GM19025 (cell line): Measurements from ENCODE around the gene LDHAL6A.
"Not testable (repeated sequence)": the region's sequence is repeated elsewhere in the genome, so short reads cannot be mapped to it uniquely, and the experiment has no call there.

Experiments
- ATAC-seq: cut with Tn5 transposase; IDR thresholded peaks from one replicate; pipeline ENCODE4 v1.9.1; 2021; ENCODE audit warnings: mild to moderate bottlenecking, low read depth, moderate library complexity; ENCODE audit not compliant: unreplicated experiment

LDHAL6A gene

DNA sequence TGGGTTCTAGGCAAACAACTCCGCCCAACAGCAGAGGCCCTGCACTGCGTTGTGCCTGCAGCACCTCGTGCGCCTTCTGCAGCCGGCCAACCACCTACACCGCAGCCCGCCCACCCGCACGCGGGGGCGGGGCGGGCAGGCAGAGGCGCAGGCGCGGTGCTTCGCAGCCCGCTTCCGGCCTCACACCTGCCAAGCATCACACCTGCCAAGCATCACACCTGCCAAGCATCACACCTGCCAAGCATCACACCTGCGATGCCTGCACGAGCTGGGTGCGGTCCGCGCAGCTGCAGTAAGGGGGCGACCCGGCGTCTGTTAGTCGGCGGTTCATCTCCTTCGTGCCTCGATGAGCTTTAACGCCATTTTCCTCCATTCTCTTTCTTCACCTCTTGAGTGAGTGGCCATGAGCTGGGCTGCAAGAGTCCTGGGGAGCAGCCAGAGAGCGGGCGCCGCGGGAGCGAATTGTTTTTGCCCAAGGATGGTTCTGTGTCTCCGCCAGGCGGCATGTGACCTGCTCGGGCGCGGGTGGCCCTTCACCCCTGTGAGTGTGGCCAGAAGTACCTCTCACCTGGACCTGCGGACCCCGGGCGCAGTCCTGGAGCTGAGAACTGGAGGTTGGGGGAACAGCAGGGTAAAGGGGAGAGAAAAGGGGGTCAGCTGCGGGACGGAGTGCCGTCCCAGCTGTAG, at the start of gene LDHAL6A:
Gene LDHAL6A, plus strand, starts transcription at position 171 of the 687 bp plus-strand sequence. CDS start 825 bp downstream, outside the sequence.
- ATAC-seq = no peak

DNA sequence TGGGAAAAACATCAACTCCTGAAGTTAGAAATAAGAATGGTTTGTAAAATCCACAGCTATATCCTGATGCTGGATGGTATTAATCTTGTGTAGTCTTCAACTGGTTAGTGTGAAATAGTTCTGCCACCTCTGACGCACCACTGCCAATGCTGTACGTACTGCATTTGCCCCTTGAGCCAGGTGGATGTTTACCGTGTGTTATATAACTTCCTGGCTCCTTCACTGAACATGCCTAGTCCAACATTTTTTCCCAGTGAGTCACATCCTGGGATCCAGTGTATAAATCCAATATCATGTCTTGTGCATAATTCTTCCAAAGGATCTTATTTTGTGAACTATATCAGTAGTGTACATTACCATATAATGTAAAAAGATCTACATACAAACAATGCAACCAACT, 48.3 kb upstream of the LDHAL6A start:
- not testable (repeated sequence) for ATAC-seq

DNA sequence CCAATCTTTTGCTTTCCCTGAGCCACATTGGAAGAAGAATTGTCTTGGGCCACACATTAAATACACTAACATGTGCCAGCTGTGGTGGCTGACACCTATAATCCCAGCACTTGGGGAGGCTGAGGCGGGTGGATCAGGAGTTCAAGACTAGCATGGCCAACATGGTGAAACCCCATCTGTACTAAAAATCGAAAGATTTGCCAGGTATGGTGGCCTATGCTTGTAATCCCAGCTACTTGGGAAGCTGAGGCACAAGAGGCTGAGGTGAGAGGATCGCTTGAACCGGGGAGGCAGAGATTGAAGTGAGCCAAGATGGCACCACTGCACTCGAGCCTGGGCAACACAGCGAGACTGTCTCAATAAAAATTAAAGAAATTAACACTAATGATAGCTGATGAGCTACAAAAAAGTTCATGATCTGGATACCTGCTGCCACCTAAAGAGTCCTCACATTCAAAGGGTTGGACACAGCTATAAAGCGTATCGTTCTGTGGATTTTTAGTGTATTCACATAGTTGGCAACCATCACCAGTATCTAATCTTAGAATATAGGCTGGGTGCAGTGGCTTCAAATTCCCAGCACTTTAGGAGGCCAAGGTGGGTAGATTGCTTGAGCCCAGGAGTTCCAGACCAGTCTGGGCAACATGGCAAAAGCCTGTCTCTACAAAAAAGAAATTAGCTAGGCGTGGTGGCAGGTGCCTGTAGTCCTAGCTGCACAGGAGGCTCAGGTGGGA, 46.9 kb upstream of the LDHAL6A start:
- no peak for ATAC-seq

DNA sequence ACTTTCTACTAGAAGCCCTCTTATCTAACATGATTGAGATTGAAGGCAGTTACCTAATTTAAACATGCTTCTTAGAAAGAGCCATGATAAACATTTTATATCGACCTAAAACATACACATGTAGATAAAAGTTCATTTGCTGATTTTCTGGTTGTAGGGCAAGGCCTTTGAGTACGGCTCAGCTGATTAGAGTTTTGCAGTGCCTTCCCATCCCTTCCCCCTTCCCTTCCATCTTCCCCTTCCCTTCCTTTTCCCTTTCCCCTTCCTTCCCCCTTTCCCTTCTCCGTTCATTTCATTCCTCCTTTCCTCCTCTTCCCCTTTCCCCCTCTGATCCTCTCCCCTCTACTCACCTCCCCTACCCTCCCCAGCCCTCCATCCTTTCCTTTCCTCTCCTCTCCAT, 39.2 kb upstream of the LDHAL6A start:
- no peak for ATAC-seq

DNA sequence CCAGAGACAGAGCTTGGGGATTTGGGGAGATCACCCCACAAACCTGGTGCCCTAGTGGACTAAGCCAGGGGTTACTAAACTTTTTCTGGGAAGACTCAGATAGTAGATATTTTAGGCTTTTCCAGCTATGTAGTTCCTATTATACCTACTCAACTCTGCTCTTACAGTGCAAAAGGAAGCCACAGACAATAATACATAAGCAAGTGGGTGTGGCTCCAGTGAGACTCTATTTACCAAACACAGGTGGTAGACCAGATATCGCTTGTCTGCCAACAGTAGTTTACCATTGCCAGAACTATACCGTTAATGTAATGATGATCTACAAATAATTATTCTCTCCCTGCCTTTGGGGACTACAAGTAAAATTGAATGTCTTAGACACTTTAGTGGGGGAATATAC, 36.6 kb upstream of the LDHAL6A start:
- no peak for ATAC-seq

DNA sequence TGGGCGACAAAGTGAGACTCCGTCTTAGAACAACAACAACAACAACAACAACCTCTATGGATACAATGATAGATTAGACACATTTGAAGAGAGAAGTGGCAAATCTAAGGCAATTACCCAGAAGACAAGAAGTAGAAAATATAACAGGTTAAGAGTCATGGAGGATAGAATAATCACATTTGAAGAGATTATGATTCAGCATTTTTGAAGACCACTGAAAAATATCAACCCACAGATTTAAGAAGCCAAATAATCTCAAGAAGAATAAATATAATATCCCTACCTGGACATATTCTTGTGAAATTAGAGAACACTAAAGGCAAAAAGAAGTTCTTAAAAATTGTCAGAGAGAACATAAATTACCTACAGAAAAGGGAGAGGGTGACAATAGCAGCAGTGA, 35.6 kb upstream of the LDHAL6A start:
- no peak for ATAC-seq

DNA sequence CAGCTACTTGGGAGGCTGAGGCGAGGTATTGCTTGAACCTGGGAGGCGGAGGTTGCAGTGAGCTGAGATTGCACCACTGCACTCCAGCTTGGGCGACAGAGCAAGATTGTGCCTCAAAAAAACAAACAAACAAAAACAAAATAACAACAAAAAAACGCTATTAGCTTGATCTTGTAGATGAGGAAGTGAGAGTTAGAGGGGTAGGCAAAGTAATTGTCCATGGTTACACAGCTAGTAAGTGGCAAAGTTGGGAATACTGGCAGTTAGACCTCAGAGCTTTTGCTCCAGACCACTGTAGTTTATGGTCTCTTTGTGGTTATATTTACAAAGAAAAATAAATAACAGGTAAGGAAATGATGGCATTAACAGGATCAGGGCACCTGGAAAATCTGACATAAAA, 28.4 kb upstream of the LDHAL6A start:
- no peak for ATAC-seq

DNA sequence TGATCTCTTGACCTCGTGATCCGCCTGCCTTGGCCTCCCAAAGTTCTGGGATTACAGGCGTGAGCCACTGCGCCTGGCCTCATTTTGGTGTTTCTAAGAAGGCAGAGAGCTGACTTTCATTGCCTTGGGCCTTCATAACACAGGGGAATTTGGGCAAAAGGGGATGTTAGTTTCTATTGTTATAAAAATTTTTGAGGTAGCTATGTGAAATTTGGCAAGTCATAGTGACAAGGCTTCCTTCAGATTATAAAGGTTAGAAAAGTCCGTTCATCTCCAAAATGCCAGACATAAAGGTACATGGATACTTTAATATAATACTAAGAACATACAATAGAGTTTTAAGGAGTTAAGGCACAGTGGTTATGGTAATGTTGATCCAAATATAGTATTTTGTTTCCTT, 26.3 kb upstream of the LDHAL6A start:
- ATAC-seq = no peak

DNA sequence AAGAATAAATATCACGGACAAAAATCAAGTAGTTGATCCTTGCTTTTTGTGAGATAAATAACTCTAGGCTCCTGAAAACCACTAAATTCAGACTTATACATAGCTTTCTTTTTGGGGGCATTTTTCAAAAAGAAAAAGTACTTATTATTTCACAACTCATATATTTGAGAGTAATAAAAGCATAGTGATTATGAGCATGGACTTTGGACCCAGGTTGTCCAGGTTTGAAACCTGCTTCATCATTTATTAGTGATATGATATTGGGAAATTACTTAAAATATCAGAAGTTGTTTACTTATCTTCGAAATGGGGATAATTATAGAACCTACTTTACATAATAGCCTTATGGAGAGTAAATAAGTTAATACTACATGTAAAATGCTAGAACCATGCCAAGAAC, 17.0 kb upstream of the LDHAL6A start:
- no peak for ATAC-seq

DNA sequence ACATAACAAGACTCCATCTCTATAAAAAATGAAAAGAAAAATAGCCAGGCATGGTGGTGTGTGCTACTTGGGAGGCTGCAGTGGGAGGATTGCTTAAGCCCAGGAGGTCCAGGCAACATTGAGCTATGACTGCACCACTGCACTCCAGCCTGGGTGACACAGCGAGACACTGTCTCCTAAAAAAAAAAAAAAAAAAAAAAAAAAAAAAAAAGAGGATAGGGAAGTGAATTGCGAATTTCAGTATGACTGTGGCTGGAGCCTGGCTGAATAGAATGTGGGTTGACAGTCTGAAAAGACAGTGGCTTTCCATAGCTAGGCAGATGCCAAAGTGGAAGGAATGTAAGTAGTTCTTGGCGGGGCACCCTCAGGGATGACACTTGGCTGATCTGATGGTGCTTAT, 6.4 kb upstream of the LDHAL6A start:
- ATAC-seq = no peak

DNA sequence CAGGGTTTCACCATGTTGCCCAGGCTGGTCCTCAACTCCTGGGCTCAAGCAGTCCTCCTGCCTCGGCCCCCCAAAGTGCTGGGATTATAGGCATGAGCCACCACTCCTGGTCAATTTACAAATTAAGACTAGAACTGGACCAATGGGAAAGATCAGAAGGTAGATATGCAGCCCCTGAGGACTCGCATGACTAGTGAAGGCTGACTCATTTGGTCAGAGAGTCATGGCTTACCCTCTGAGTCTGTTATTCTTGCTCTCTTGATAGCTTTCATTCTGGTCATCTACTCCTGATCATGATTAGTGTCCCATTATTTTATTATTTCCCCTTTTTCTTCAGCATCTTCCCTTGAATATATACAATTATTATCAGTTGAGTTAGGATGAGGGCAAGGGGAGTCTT, 2.7 kb upstream of the LDHAL6A start:
- no peak for ATAC-seq

DNA sequence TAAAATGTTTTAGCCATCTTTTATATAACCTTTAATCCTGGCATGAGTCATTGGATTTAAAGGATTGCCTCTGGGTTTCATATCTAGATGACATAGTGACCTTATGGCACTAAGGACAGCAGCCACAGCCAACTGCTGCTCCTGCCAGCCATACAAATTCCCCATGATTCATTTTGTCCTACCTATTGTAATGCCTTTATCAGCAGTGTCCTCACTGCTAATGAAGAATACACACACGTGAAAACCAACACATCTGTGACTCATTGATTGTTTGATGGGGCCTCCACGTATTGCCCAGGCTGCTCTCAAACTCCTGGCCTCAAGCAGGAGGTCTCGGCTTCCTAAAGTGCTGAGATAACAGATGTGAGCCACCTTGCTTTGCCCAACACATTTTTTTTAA, 1.8 kb downstream of the LDHAL6A start:
- no peak for ATAC-seq

DNA sequence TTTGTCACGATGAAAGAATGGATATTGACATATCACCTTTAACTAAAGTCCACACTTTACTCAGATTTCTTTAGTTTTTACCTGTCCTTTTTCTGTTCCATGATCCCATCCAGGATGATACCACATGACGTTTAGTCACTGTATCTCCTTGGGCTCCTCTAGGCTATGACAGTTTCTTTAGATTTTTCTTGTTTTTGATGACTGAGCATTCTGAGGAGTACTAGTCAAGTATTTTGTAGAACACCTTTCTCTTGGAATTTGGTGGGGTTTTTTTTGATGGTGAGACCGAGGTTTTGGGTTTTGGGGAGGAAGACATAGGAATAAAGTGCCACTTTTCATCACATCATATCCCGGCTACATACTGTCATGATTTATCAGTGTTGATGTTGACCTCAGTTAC, 4.0 kb downstream of the LDHAL6A start:
- no peak for ATAC-seq

DNA sequence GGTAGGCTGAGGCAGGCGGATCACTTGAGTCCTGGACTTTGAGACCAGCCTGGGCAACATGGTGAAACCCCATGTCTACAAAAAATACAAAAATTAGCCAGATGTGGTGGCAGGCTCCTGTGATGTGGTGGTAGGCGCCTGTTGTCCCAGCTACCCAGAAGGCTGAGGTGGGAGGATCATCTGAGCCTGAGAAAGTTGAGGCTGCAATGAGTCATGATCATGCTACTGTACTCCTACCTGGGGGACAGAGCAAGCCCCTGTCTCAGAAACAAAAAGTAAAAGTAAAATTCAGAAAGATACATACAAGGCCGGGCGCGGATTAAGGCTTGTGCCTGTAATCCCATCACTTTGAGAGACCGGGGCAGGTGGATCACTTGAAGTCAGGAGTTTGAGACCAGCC, 6.3 kb downstream of the LDHAL6A start:
- ATAC-seq = no peak

DNA sequence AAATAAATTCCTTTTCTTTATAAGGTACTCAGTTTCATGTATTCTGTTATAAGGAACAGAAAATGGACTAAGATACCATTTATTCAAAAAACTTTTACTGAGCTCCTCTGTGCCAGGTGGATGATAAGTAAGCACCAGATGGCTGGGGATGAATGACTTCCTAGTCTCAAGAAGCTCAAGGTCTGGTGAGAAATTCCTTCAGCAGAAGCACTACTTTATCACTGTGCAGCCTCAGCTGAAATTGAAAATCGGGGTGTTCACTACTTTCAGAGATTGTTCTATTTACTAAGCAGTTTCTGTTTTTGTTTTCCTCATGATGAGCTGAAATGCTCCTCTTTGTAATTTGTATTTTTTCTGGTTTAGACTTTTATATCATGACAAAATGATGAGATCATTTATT, 7.8 kb downstream of the LDHAL6A start:
- no peak for ATAC-seq

DNA sequence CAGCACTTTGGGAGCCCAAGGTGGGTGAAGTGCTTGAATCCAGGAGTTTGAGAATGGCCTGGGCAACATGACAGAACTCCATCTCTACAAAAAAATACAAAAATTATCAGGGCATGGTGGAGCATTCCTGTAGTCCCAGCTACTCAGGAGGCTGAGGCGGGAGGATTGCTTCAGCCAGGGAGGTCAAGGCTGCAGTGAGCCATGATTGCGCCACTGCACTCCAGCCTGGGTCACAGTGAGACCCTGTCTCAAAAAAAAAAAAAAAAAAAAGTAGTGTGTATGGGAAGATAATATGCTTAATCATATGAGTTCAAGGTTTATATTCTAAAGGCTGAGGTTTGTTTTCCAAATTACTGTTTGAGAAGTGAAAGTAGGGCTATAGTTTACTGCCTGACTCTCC, 10.7 kb downstream of the LDHAL6A start:
- no peak for ATAC-seq

DNA sequence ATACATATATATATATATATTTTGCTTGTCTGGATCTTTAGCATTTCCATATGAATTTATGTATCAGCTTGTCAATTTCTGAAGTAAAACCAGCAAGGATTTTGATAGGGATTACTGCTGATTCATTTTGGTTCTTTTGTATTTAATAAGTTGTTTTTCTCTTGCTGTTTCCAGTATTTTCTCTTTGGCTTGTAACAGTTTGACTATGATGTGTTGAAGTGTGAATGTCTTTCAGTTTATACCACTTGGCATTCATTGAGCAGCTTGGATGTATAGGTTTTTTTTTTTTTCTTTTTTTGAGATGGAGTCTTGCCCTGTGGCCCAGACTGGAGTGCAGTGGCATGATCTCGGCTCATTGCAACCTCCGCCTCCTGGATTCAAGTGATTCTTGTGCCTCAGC, 12.4 kb downstream of the LDHAL6A start:
- ATAC-seq = no peak

DNA sequence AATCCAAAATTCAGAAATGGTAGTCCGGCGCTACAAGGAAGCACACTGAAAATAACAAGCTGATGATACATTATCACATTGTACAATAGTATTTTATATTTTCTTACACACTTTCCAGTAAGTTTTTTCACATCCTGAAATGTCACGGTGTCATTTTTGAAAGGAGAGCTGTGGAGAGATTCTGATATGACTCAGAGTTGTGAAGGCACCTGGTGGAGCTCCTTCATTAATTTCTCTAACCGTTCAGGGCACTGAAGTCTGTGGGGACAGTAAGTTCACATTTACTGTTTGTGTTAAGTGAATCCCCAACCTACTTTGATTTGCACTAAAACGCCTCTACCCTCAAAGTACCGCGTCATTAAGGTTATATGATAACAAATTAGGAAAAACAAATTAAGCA, 13.3 kb downstream of the LDHAL6A start:
- ATAC-seq = no peak

DNA sequence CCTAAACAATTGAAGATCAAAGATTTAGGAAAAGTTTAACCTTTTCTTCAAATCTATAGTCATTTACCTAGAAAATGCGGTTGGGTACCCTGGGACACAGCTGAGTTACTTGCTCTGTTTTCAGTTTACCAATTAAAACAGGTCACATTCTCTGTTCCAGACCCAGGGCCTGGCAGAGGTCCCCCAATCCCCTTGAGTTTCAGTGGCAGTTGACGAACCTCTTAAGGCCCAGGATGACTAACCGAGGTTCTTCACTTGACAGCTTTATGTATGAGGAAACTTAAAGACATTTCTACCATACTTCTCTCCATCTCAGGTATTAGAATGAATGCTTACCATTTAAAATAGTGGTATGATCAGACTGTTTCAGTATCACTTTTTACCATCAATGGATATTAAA, 16.3 kb downstream of the LDHAL6A start:
- ATAC-seq = no peak

DNA sequence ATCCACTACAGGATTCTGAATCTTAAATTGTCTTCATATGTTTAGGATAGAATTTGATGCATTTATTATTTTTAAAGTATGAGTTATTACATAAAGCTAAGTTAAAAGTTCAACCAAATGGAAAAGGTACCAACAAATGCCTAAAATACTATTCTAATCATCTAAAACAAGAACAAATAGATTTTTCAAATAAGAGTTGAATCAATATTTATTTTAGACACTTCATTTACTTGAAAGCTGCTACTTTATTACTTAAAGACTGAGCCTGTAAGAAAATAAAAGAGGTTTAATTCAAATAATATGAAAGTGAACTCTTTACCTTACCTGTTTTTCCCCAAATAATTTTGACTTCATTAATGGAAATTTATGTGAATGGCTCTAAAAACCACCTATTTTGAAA, 16.9 kb downstream of the LDHAL6A start:
- ATAC-seq = no peak

DNA sequence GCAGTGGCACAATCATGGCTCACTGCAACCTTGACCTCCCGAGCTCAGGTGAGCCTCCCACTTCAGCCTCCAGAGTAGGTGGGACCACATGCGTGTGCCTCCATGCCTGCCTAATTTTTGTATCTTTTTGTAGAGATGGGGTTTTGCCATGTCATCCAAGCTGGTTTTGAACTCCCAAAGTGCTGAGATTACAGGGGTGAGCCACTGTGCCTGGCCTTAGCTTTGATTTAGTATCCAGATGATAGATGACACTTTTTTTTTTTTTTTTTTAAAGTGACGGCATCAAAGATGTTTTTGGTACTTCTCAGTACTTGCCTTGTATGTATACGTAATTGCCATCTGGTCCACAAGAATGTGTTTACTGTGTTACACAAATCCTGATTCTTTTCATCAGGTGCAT, 23.4 kb downstream of the LDHAL6A start:
- no peak for ATAC-seq

DNA sequence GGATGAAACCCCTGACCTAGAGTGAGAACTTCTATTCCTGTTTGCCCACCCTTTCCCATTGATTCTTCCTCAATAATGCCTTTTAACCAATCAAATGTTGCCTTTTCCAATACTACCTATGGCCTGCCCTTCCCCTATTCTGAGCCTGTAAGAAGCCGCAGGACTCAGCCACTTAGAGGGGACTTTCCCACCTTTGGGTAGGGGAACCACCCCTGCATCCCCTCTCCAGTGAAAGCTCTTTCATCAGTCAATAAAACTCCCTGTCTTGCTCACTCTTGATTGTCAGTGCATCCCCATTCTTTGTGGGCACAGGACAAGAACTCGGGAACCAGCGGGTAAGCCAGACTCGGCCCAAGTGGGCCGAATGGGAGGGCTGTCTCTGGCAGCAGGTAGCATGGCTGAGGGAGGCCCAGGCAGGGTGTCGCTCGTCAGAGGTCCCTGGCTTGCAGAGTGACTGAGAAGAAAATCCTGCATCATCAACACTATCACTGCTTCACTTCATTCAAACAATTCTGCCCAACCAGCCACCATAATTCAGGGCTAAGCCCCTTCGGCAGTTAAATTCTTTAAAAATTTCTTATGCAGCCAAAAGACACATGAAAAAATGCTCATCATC, 30.4 kb downstream of the LDHAL6A start:
- peak; percentile 64 for ATAC-seq
